Neutrophil (primary cell): ENCODE data around the gene TADA1.

Source experiments
- H3K27ac ChIP-seq: fragments of 200-600 bp; sonication (generic); 2 replicates; pipeline ENCODE4 v1.5.1; 2016; ENCODE audit warnings: mild to moderate bottlenecking, moderate library complexity
- H3K27me3 ChIP-seq: fragments of 200-600 bp; sonication (generic); 2 replicates; pipeline ENCODE4 v1.6.0; 2016; ENCODE audit warnings: mild to moderate bottlenecking
- H3K36me3 ChIP-seq: fragments of 200-600 bp; sonication (generic); 2 replicates; pipeline ENCODE4 v1.5.1; 2017
- H3K4me1 ChIP-seq, 2 experiments: fragments of 200-600 bp in 1 of 2; sonication (generic) in 1 of 2; 1 replicate in 1 of 2; 2 replicates in 1 of 2; pipeline versions ENCODE4 v1.5.1 to v1.6.1; 2013 to 2016; ENCODE audit warnings: low read depth in 1 of 2, low read length in 1 of 2, mild to moderate bottlenecking in 1 of 2, moderate library complexity in 1 of 2; ENCODE audit not compliant: control insufficient read depth in 1 of 2, insufficient read depth in 1 of 2
- H3K4me3 ChIP-seq, 2 experiments: fragments of 200-600 bp in 1 of 2; sonication (generic) in 1 of 2; 1 replicate in 1 of 2; 2 replicates in 1 of 2; pipeline ENCODE4 v1.5.1; 2013 to 2016; ENCODE audit warnings: low read depth in 1 of 2, low read length in 1 of 2, mild to moderate bottlenecking in 1 of 2, moderate library complexity in 1 of 2
- H3K9me3 ChIP-seq: fragments of 200-600 bp; sonication (generic); 2 replicates; pipeline ENCODE4 v1.5.1; 2016
- TF ChIP-seq, protein P1 (sequence below): fragments of 200-600 bp; sonication (generic); IDR thresholded peaks from 2 replicates; pipeline ENCODE4 v1.5.1; 2016; ENCODE audit warnings: antibody characterized with exemption

TADA1 gene, protein sequence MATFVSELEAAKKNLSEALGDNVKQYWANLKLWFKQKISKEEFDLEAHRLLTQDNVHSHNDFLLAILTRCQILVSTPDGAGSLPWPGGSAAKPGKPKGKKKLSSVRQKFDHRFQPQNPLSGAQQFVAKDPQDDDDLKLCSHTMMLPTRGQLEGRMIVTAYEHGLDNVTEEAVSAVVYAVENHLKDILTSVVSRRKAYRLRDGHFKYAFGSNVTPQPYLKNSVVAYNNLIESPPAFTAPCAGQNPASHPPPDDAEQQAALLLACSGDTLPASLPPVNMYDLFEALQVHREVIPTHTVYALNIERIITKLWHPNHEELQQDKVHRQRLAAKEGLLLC

DNA sequence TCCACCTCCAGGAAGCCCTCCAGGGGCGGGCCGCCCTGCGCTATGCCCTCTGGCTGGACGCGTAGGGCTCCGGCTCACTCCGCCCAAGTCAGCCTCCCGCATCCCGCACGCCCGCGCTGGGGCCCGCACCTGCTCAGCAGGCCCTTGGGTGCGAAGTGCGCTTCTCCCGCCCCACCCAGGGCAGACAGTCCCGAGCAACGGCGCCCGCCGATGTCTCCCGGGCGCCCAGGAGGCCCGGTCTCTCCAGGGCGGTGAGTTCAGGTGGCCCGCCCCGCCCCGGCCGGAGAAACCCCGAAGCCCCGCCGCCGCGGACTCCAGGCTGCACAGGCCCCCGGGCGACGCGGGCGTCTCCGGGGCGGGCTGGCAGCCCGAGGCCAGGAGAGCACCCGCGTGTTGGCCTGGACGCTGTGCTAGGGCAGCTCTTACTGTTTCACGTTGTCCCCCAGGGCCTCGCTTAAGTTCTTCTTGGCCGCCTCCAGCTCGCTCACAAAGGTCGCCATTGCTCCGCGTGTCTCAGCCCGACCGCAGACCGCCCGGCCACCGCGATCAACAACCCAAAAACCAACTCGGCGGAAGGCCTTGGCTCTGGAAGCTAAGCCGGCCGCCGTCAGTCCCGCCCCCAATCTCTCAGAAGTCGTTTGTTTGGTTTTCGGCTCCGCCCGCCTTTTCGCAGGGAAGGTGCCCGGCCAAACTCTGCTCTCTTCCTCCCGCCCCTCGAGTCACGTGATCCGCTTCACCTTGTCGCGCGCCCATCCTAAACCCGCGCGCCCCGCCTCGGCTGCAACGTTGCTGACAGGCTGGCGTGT, at the start of gene TADA1:
Gene TADA1 (minus strand): TSS at position 531 of the 806 bp plus-strand sequence. CDS start 31 bp downstream, at position 500.
- H3K27ac ChIP-seq, result peak within 1 kb of the TSS; percentile 83
- TF ChIP-seq, protein P1, sequence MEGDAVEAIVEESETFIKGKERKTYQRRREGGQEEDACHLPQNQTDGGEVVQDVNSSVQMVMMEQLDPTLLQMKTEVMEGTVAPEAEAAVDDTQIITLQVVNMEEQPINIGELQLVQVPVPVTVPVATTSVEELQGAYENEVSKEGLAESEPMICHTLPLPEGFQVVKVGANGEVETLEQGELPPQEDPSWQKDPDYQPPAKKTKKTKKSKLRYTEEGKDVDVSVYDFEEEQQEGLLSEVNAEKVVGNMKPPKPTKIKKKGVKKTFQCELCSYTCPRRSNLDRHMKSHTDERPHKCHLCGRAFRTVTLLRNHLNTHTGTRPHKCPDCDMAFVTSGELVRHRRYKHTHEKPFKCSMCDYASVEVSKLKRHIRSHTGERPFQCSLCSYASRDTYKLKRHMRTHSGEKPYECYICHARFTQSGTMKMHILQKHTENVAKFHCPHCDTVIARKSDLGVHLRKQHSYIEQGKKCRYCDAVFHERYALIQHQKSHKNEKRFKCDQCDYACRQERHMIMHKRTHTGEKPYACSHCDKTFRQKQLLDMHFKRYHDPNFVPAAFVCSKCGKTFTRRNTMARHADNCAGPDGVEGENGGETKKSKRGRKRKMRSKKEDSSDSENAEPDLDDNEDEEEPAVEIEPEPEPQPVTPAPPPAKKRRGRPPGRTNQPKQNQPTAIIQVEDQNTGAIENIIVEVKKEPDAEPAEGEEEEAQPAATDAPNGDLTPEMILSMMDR, result no peak
- H3K4me1 ChIP-seq, result peaks cover 15 to 19% of the 10 kb centered on the region in 2 experiments
- peak within 1 kb of the TSS; percentile 64 to 78 for H3K4me3 ChIP-seq
- no peaks in the 10 kb centered on the region for H3K36me3 ChIP-seq
- H3K27me3 ChIP-seq, result no peaks in the 10 kb centered on the region
- no peaks in the 10 kb centered on the region for H3K9me3 ChIP-seq

DNA sequence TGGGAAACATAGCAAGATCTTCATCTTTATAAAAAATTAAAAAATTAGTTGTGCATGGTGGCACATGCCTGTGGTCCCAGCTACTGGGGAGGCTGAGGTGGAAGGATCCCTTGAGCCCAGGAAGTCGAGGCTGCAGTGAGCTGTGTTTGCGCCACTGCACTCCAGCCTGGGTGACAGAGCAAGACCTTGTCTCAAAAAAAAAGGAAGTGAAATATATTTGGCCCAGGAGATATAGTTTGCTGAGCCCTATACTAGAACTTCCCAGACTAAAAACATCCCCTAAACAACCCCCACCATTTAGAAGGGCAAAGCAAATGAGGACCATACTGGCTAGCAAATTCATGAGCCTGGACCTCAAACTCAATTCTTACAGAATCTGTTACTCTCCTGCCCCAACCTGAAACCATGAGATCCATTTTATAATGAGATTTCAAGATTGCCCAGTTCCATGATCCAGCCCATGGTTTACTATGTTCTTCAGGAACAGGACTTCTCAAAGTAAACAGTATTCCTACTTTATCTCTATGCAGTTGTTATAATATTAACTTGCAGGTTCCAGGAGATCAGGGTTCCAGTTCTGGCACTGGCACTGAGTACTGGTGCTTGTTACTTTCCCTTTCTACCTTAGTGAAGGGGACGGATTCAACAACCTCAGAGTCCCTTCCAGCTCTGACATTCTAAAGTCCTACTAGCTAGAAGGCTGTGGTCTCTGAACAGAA, 48.9 kb upstream of the TADA1 start:
- Histone ChIP-seq H3K27ac (no peak overlapping the region), H3K4me1 (peaks cover 4 to 8% of the 10 kb centered on the region in 2 experiments), H3K36me3 (no peaks in the 10 kb centered on the region), H3K27me3 (peaks cover 41% of the 10 kb centered on the region), H3K4me3 (no peak overlapping the region), H3K9me3 (no peaks in the 10 kb centered on the region)
- TF ChIP-seq, protein P1, result no peak

DNA sequence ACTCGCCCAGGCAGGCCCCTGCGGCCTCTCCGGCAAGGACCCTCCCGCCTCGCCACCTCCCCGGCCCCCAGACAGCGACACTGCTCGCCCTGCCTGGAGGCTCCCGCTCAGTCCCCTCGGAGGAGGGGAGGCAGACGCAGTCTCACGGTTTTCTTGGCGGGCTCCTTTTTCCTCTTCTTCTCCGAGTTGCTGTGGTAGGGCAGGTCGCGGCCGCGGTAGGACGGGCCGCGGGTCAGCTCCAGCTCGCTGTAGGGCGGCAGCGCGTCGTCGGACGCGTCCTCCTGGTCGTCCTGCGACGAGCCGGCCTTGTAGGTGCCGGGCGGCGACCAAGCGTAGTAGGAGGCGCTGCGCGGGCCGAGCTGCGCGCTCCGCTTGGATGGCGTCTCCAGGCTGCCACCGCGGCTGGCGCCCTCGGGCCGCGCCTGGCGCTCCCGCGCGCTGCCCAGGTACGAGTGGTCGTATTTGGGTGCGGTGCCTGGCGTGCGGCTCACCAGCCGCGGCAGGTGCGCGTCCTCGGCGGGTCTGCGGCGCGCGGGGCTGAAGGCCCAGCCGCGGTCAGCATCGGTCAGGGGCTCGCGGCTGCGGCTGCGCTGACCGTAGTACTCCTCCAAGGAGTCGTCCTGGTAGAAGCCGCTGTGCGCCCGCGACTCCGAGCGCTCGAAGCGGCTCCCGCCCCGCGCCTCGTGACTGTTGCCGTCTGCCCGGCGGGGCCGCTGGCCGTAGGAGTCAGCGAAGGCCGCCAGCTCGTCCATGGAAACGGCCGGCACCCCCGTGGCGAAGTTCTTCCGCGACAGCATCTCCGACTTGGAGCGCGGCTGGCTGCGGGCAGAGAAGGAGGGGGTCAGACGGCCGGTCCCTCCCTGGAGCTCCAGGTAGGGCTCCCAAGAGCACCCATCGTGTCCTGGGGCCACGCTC, 44.8 kb upstream of the TADA1 start:
- Histone ChIP-seq H3K4me3 (no peak overlapping the region), H3K9me3 (no peaks in the 10 kb centered on the region), H3K27me3 (peaks cover 70% of the 10 kb centered on the region), H3K4me1 (peaks cover 4 to 8% of the 10 kb centered on the region in 2 experiments), H3K27ac (no peak overlapping the region), H3K36me3 (no peaks in the 10 kb centered on the region)
- TF ChIP-seq, protein P1, result no peak

DNA sequence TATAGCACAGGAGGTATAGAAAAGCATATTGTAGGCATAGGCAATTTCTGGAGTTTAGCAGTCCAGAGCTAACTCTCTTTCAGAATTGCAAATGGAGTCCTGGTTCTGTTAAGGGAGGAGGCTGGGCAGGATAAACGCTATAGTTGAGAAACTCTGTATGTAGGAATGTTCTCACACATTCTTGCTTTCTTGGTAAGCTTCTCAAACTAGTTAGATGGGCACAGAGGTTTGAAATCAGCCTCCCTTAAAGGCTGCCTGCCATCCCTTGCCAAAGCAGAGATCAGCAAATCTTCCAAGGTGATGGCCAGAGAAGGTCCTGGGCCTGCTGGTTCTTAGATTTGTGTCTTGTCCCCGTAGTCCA, 42.9 kb upstream of the TADA1 start:
- H3K27me3 ChIP-seq, result peaks cover 81% of the 10 kb centered on the region
- no peak overlapping the region for H3K27ac ChIP-seq
- no peak overlapping the region for H3K4me3 ChIP-seq
- TF ChIP-seq, protein P1, result no peak
- H3K4me1 ChIP-seq, result peaks cover 4 to 8% of the 10 kb centered on the region in 2 experiments
- no peaks in the 10 kb centered on the region for H3K9me3 ChIP-seq
- no peaks in the 10 kb centered on the region for H3K36me3 ChIP-seq
